Panc1 (cell line): ENCODE measurements around the gene CNPY4.

Experiments
- POLR2AphosphoS5 ChIP-seq: IDR thresholded peaks from 2 replicates; pipeline ENCODE4 v1.6.1; 2012; ENCODE audit warnings: mild to moderate bottlenecking, low read depth, low read length, moderate library complexity
- REST ChIP-seq, 2 experiments: IDR thresholded peaks; 2 replicates each; pipeline ENCODE4 v1.6.1; 2011 to 2012; ENCODE audit warnings: low read depth in 2 of 2, control low read depth in 1 of 2, low read length in 1 of 2, mild to moderate bottlenecking in 1 of 2, moderate library complexity in 1 of 2; ENCODE audit not compliant: insufficient read depth in 1 of 2
- SIN3A ChIP-seq: IDR thresholded peaks from 2 replicates; pipeline ENCODE4 v1.6.1; 2012; ENCODE audit warnings: low read depth, mild to moderate bottlenecking, low read length, moderate library complexity, borderline replicate concordance; ENCODE audit not compliant: insufficient read depth
- TCF7L2 ChIP-seq: IDR thresholded peaks from 2 replicates; pipeline ENCODE4 v1.6.1; 2011; ENCODE audit warnings: mild to moderate bottlenecking, low read depth, low read length, inconsistent platforms
- TF ChIP-seq, protein P1 (sequence below): fragments of 450-650 bp; IDR thresholded peaks from 2 replicates; pipeline ENCODE4 v1.5.1; 2017; ENCODE audit warnings: mild to moderate bottlenecking

DNA sequence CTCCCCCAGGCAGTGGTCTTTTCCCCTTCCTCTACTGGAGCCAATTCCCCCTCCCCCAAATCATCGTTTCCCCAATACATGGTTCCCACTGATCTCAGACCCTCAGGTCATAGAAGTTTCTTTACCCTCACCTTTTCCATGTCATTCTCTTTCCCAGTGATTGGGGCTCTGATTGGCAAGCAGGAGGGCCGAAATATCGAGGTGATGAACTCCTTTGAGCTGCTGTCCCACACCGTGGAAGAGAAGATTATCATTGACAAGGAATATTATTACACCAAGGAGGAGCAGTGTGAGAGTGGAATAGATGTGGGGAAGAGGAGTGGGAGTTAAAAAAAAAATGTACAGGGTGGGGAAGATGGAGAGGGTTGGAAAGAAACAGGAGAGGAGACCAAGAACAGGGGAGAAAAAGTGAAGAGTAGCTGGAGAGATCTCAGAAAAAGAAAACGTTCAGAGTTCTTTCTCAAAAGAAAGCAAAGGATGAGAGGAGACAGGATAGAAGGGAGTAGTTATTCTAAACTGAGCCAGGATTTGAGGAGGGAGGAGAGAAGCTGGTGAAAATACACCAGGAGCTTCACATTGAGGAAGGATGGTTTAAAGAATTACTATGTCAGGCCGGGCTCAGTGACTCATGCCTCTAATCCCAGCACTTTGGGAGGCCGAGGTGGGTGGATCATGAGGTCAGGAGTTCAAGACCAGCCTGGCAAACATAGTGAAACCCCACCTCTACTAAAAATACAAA lies 29.8 kb upstream of the CNPY4 start:
- TF ChIP-seq POLR2AphosphoS5 (no peak), REST (IDR thresholded peaks at IDR 0.05; ENCODE audit: insufficient read depth in 1 of 2, low read depth in 2 of 2, low read length in 1 of 2) (no peak), SIN3A (no peak), TCF7L2 (no peak)
- TF ChIP-seq, protein P1, sequence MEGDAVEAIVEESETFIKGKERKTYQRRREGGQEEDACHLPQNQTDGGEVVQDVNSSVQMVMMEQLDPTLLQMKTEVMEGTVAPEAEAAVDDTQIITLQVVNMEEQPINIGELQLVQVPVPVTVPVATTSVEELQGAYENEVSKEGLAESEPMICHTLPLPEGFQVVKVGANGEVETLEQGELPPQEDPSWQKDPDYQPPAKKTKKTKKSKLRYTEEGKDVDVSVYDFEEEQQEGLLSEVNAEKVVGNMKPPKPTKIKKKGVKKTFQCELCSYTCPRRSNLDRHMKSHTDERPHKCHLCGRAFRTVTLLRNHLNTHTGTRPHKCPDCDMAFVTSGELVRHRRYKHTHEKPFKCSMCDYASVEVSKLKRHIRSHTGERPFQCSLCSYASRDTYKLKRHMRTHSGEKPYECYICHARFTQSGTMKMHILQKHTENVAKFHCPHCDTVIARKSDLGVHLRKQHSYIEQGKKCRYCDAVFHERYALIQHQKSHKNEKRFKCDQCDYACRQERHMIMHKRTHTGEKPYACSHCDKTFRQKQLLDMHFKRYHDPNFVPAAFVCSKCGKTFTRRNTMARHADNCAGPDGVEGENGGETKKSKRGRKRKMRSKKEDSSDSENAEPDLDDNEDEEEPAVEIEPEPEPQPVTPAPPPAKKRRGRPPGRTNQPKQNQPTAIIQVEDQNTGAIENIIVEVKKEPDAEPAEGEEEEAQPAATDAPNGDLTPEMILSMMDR, result no peak
